ENCODE data around the gene IQSEC3. TPM values are rescaled to one million over a fixed set of nuclear protein-coding genes. Genes with fewer than 3 reads are reported as not detected.

Gene IQSEC3
- total RNA-seq, 2 donors from 2014 or later, result 0.39 to 0.67 TPM

DNA sequence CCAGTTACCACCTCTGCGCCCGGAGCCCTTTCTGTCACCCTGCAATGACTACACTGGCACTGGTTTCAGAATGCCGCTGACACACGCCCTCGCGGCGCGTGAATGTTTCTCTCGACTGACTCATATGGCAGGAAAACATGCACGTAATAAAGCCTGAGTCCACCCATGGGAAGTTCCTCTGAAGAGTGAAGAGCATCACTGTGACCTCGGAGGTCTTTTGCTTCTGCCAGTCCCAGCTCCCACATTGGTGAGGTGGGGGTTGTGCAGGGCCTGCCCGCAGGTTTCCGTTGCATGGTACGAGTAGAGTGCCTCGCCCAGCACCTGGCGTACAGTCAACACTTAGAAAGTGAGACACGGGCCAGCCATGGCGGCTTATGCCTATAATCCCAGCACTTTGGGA lies 158.4 kb downstream of the IQSEC3 start:
- Histone ChIP-seq H3K36me3 (no peaks in the 10 kb centered on the region), H3K4me3 (no peak overlapping the region), H3K27me3 (no peaks in the 10 kb centered on the region), H3K27ac (no peak overlapping the region), H3K4me1 (no peaks in the 10 kb centered on the region), H3K9me3 (no peaks in the 10 kb centered on the region)
- DNase-seq (ENCODE audit: low spot score), result no peak
- TF ChIP-seq CTCF (IDR thresholded peaks at IDR 0.05), result no peak

DNA sequence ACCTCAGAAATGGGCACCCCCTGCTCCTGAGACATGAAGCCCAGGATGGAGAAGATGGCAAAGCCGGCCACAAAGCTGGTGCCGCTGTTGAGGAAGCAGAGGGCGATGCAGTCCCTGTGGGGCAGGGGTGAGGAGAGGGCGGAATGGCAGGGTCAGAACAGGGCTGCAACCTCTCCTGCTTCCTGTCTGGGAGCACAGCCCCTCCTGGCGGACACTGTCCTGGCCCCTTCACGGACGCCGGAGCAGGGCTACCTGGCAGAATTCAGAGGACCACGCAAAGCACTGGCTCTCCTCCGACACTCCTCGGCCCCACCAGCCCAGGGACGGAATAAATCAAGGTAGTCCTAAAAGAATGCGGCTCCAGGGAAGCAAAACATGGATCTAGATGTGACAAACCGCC lies 159.8 kb downstream of the IQSEC3 start:
- no peaks in the 10 kb centered on the region for H3K4me1 ChIP-seq
- no peak for DNase-seq (ENCODE audit: low spot score)
- no peaks in the 10 kb centered on the region for H3K27me3 ChIP-seq
- H3K27ac ChIP-seq, result no peak overlapping the region
- no peak for TF ChIP-seq CTCF (IDR thresholded peaks at IDR 0.05)
- H3K36me3 ChIP-seq, result no peaks in the 10 kb centered on the region
- no peaks in the 10 kb centered on the region for H3K9me3 ChIP-seq
- H3K4me3 ChIP-seq, result no peak overlapping the region

- no peaks in the 10 kb centered on the region for H3K27me3 ChIP-seq
- no peak overlapping the region for H3K27ac ChIP-seq
- H3K4me1 ChIP-seq, result no peaks in the 10 kb centered on the region
- no peak for TF ChIP-seq CTCF (IDR thresholded peaks at IDR 0.05)
- no peaks in the 10 kb centered on the region for H3K36me3 ChIP-seq
- H3K4me3 ChIP-seq, result no peak overlapping the region
- no peaks in the 10 kb centered on the region for H3K9me3 ChIP-seq
- DNase-seq (ENCODE audit: low spot score), result no peak
These were observed 160.8 kb downstream of the IQSEC3 start for GRCh38 chr12:227286-227915.

Other genes with a start within 250 kb of the IQSEC3 start
- gene SLC6A12, start 147.4 kb downstream of the IQSEC3 start, total RNA-seq, result 1 to 10 TPM in 1 of 2 donors, not detected in 1; 1.1 TPM
- 1 to 10 TPM; 2.1 to 2.3 TPM for gene SLC6A13, start 196.1 kb downstream of the IQSEC3 start, total RNA-seq